Measurements from ENCODE around the gene VGLL4. TPM values are rescaled to one million over a fixed set of nuclear protein-coding genes. Genes with fewer than 3 reads are reported as not detected.

Gene VGLL4
- total and polyA plus RNA-seq, 2 donors (not counting 1 experiment from before 2014, with no cell fraction given), result 25.8 to 29.0 TPM

DNA sequence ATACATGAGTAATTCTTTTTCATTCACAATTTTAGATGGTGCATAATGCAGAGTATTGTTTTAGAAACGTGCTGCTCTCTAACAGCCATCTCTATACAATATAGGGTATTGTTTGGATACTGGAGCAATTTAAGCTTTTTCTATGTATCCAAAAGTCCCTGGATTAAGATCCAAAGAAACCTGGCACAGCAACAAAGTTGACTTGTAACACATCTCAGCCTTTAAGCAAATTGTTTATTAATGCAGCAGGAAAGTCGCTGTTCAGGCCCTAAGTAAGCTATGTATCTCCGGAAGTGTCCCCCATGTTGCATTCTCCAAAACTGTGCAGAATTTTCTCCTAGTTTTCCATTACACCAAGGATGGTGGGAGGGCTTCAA, 7.3 kb downstream of the VGLL4 start:
- intact Hi-C loops (cut with micrococcal nuclease), result no loop called here
- H3K4me3 Mint-ChIP-seq, result no peak overlapping the region
- H3K36me3 ChIP-seq (replicated peaks in 1 of 2; ENCODE audit: control extremely low read depth in 1 of 2, control insufficient read depth in 1 of 2, extremely low read depth in 1 of 2, insufficient read depth in 2 of 2, low read length in 1 of 2), result peaks cover 0 to 1% of the 10 kb centered on the region in 2 experiments
- H3K9me3 ChIP-seq (ENCODE audit: control extremely low read depth in 1 of 3, control insufficient read depth in 2 of 3, insufficient read depth in 1 of 3, low read length in 2 of 3), result no peaks in the 10 kb centered on the region
- no peak overlapping the region for H3K9ac ChIP-seq (ENCODE audit: low read length)
- ChIA-PET POLR2A (no interaction called here), CTCF (interaction anchor here (0.9 to 1.0 kb wide), 2 partner anchors 15 to 301 kb away, joined by 3 read pairs; no protein-coding TSS in a partner anchor)
- H3K4me1 Mint-ChIP-seq, result peaks cover 54% of the 10 kb centered on the region
- WGBS (ENCODE audit: insufficient coverage), result no CpG with 5 or more reads among the region's 3 CpGs
- peaks cover 9 to 10% of the 10 kb centered on the region in 2 donors for H3K4me1 ChIP-seq (ENCODE audit: control insufficient read depth in 2 of 2, insufficient read depth in 2 of 2, low read length in 2 of 2)
- H3K9me3 Mint-ChIP-seq (ENCODE audit: insufficient read depth), result no peaks in the 10 kb centered on the region
- no peaks in the 10 kb centered on the region for H3K27me3 Mint-ChIP-seq
- ATAC-seq (ENCODE audit: low read depth) (no peak), DNase-seq (no peak)
- no peaks in the 10 kb centered on the region for H3K27me3 ChIP-seq (replicated peaks in 1 of 4; ENCODE audit: control extremely low read depth in 1 of 4, control insufficient read depth in 3 of 4, insufficient read depth in 4 of 4, low read length in 3 of 4)
- TF ChIP-seq EZH2 (IDR thresholded peaks at IDR 0.05; ENCODE audit: borderline replicate concordance, insufficient read depth, low read depth, low read length, poor library complexity, severe bottlenecking), result no peak
- TF ChIP-seq, protein P1, sequence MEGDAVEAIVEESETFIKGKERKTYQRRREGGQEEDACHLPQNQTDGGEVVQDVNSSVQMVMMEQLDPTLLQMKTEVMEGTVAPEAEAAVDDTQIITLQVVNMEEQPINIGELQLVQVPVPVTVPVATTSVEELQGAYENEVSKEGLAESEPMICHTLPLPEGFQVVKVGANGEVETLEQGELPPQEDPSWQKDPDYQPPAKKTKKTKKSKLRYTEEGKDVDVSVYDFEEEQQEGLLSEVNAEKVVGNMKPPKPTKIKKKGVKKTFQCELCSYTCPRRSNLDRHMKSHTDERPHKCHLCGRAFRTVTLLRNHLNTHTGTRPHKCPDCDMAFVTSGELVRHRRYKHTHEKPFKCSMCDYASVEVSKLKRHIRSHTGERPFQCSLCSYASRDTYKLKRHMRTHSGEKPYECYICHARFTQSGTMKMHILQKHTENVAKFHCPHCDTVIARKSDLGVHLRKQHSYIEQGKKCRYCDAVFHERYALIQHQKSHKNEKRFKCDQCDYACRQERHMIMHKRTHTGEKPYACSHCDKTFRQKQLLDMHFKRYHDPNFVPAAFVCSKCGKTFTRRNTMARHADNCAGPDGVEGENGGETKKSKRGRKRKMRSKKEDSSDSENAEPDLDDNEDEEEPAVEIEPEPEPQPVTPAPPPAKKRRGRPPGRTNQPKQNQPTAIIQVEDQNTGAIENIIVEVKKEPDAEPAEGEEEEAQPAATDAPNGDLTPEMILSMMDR (IDR thresholded peaks at IDR 0.05), result no peak
- H2AFZ ChIP-seq (ENCODE audit: insufficient read depth, low read depth, low read length, poor library complexity, severe bottlenecking), result no peak overlapping the region
- H3K79me2 ChIP-seq (ENCODE audit: control insufficient read depth, insufficient read depth, low read length), result peaks cover 98% of the 10 kb centered on the region
- no peak overlapping the region for H3K27ac ChIP-seq (ENCODE audit: low read length in 2 of 2)
- H3K4me3 ChIP-seq (ENCODE audit: control extremely low read depth in 1 of 5, extremely low read depth in 1 of 5, insufficient read depth in 1 of 5, low read depth in 2 of 5, low read length in 4 of 5), result no peak overlapping the region
- H3K4me2 ChIP-seq (replicated peaks; ENCODE audit: low read depth, low read length, poor library complexity, severe bottlenecking), result no peak overlapping the region
- peaks cover 70% of the 10 kb centered on the region for H4K20me1 ChIP-seq (ENCODE audit: control insufficient read depth, insufficient read depth, low read length, poor library complexity, severe bottlenecking)
- no peak overlapping the region for H3K27ac Mint-ChIP-seq

DNA sequence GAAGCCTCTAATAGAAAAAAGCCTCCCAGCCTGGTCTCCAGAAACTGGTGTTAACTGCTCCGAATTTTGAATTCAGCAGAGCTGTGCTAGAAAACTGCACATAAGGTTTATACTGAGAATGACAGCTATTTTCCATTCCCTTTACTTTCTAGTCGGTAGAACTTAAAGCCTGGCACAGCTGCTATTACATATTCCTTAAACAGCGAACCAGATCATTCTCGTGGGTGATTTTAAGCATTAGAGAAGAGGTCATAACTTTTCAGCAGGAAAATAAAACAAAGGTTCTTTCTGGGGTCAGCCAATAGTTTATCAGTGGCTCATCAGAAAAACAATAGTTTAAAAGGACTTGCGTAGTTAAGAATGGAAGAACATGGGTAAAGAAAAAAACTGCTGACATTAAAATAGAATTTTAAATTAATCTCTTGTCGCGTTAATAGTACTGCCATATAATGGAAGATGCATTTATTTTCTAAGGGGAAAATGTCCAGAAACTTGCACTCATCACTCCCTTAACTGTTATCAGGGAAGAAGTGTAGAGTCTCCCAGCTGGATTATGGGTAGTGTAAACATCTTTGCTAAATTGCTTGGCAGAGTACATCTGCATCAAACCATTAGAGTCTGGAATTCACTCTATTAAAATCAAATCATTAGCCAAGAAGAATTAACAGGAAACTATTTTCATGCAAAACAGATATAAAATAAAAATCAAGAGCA, 7.9 kb downstream of the VGLL4 start:
- no peak overlapping the region for H3K27ac ChIP-seq (ENCODE audit: low read length in 2 of 2)
- peaks cover 0 to 1% of the 10 kb centered on the region in 2 experiments for H3K36me3 ChIP-seq (replicated peaks in 1 of 2; ENCODE audit: control extremely low read depth in 1 of 2, control insufficient read depth in 1 of 2, extremely low read depth in 1 of 2, insufficient read depth in 2 of 2, low read length in 1 of 2)
- intact Hi-C loops (cut with micrococcal nuclease), result no loop called here
- WGBS (ENCODE audit: insufficient coverage), result no CpG with 5 or more reads among the region's 7 CpGs
- H3K9ac ChIP-seq (ENCODE audit: low read length), result no peak overlapping the region
- no peaks in the 10 kb centered on the region for H3K9me3 ChIP-seq (ENCODE audit: control extremely low read depth in 1 of 3, control insufficient read depth in 2 of 3, insufficient read depth in 1 of 3, low read length in 2 of 3)
- no peak for DNase-seq
- no peak overlapping the region for H3K27ac Mint-ChIP-seq
- no peak for ATAC-seq (ENCODE audit: low read depth)
- peaks cover 98% of the 10 kb centered on the region for H3K79me2 ChIP-seq (ENCODE audit: control insufficient read depth, insufficient read depth, low read length)
- H3K4me3 ChIP-seq (ENCODE audit: control extremely low read depth in 1 of 5, extremely low read depth in 1 of 5, insufficient read depth in 1 of 5, low read depth in 2 of 5, low read length in 4 of 5), result no peak overlapping the region
- peaks cover 70% of the 10 kb centered on the region for H4K20me1 ChIP-seq (ENCODE audit: control insufficient read depth, insufficient read depth, low read length, poor library complexity, severe bottlenecking)
- CTCF ChIA-PET, result interaction anchor here (0.9 kb wide), 1 partner anchor 301 kb away, joined by 3 read pairs; no protein-coding TSS in a partner anchor
- H3K9me3 Mint-ChIP-seq (ENCODE audit: insufficient read depth), result no peaks in the 10 kb centered on the region
- POLR2A ChIA-PET, result no interaction called here
- H3K4me1 Mint-ChIP-seq, result peaks cover 55% of the 10 kb centered on the region
- no peaks in the 10 kb centered on the region for H3K27me3 ChIP-seq (replicated peaks in 1 of 4; ENCODE audit: control extremely low read depth in 1 of 4, control insufficient read depth in 3 of 4, insufficient read depth in 4 of 4, low read length in 3 of 4)
- H3K27me3 Mint-ChIP-seq, result no peaks in the 10 kb centered on the region
- peaks cover 5% of the 10 kb centered on the region in 2 donors for H3K4me1 ChIP-seq (ENCODE audit: control insufficient read depth in 2 of 2, insufficient read depth in 2 of 2, low read length in 2 of 2)
- no peak overlapping the region for H3K4me2 ChIP-seq (replicated peaks; ENCODE audit: low read depth, low read length, poor library complexity, severe bottlenecking)
- no peak overlapping the region for H3K4me3 Mint-ChIP-seq
- no peak overlapping the region for H2AFZ ChIP-seq (ENCODE audit: insufficient read depth, low read depth, low read length, poor library complexity, severe bottlenecking)
- TF ChIP-seq EZH2 (IDR thresholded peaks at IDR 0.05; ENCODE audit: borderline replicate concordance, insufficient read depth, low read depth, low read length, poor library complexity, severe bottlenecking), result no peak
- TF ChIP-seq, protein P1 (IDR thresholded peaks at IDR 0.05), result no peak

Measured in B cell (primary cell).